Measurements from ENCODE around the gene SH3BGR.
"Not testable (repeated sequence)": the region's sequence is repeated elsewhere in the genome, so short reads cannot be mapped to it uniquely, and the experiment has no call there.

Gene SH3BGR

GRCh38 chr21:39518055-39518846, 66.5 kb downstream of the SH3BGR start:
- DNase-seq, result peak; percentile 18

- DNase-seq, result no peak
Observed at GRCh38 chr21:39518847-39519210, 67.1 kb downstream of the SH3BGR start.

DNA sequence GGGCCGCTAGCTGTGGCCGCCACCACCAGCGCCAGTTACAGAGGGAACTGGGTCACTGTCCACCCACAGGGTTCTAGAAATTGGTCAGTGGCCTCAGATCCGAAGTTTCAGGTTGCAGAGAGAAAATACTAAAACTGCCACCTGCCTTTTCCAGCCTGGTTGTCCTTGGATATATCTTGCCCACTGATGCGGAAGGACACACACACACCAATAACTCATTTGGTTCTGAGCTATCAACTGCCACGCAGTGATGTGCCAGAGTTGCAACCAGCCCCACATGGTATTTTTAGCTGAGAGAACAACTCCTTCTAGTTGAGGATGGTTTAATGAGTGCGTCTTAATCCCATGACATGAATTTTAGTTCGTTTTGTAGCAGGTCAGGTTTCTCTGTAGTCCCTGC, 68.1 kb downstream of the SH3BGR start:
- DNase-seq, result no peak

- no peak for DNase-seq
Observed at GRCh38 chr21:39523399-39523798, 71.6 kb downstream of the SH3BGR start.

GRCh38 chr21:39523915-39524314, 72.1 kb downstream of the SH3BGR start:
- no peak for DNase-seq

DNA sequence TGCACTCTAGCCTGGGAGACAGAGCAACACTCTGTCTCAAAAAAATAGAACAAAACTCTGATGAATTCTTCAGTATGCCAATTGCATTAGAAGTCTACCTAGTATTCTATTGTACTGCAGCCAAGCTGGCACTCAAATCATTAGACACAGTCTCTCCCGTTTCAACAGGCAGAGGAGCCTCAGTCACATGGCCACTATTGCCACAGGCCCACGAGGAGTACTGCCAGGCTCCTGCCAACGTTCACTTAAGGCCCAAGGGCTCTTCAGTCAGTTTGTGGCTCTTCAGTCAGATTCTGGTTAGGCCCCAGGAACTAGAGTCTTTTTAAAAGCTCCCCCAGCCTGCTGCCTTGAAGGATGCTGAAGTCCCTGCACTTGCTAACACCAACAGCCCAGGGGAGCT, 73.4 kb downstream of the SH3BGR start:
- DNase-seq, result no peak

GRCh38 chr21:39525601-39526000, 73.8 kb downstream of the SH3BGR start:
- DNase-seq, result no peak

- DNase-seq, result no peak
Observed at GRCh38 chr21:39527067-39527595, 75.4 kb downstream of the SH3BGR start.

- DNase-seq, result no peak
Observed at GRCh38 chr21:39527664-39528381, 76.1 kb downstream of the SH3BGR start.

- no peak for DNase-seq
Observed at GRCh38 chr21:39529026-39529425, 77.3 kb downstream of the SH3BGR start.

- DNase-seq, result no peak
Observed at GRCh38 chr21:39531064-39531463, 79.3 kb downstream of the SH3BGR start.

- DNase-seq, result no peak
Observed at GRCh38 chr21:39531840-39532239, 80.1 kb downstream of the SH3BGR start.

GRCh38 chr21:39533545-39534380, 82.0 kb downstream of the SH3BGR start:
- DNase-seq, result no peak

- DNase-seq, result no peak
Observed at GRCh38 chr21:39535646-39536437, 84.1 kb downstream of the SH3BGR start.

- no peak for DNase-seq
Observed at GRCh38 chr21:39536835-39537234, 85.1 kb downstream of the SH3BGR start.

GRCh38 chr21:39537571-39537970, 85.8 kb downstream of the SH3BGR start:
- no peak for DNase-seq

DNA sequence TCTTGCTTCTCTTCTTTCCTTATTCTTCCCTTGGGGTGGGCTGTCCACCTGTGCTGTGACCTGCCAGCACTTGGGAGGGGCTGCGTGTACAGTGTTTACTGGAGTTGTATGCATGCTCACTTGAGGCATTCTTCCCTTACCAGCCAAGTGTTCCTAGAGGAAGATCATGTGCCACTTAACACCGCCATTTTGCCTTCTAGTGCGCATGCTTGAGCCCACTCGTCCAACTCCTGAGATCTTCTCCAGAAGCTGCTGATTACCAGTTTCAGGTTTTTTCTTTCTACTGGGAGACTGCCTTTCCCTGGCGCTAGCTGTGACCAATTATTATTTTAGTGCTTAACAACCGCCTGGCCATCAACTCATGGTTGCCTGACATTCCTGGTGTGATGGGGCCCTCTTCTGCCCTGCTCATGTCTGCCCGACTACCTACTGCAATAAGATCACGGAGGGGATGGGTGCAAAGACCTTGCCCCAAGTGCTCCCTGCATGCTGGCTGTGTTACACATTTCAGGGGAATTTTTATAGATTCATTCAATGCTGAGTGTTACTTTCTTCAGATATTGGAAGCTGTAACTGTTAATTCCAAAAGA, 86.8 kb downstream of the SH3BGR start:
- DNase-seq, result no peak

DNA sequence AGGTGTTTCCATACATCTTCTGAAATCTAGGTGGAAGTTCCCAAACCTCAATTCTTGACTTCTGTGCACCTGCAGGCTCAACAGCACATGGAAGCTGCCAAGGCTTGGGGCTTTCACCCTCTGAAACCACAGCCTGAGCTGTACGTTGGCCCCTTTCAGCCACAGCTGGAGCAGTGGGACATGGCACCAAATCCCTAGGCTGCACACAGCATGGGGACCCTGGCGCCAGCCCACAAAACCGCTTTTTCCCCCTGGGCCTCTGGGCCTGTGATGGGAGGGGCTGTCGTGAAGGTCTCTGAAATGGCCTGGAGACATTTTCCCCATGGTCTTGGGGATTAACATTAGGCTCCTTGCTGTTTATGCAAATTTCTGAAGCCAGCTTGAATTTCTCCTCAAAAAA, 88.6 kb downstream of the SH3BGR start:
- DNase-seq, result not testable (repeated sequence)

GRCh38 chr21:39542736-39543135, 91.0 kb downstream of the SH3BGR start:
- no peak for DNase-seq

- DNase-seq, result no peak
Observed at GRCh38 chr21:39546522-39546921, 94.8 kb downstream of the SH3BGR start.

- DNase-seq, result no peak
Observed at GRCh38 chr21:39552856-39553255, 101.1 kb downstream of the SH3BGR start.

DNA sequence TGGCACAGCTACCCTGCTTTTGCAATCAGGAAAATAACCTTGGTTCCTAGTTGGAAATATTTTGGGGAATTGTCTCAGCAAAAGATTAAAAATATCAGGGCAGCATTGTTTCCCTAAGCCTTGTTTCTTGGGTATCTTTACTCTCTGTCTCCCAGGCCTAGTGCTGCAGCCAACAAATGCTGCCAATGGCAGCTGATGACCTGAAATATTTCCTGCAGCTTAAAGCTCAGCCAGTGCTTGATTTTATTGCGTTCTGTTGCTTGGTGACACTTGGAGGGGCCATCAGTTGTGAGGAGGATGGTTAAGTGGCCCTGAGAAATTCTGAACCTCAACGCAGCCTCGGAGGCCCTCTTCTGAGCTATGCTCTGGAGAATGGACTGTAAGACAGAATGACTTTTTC, 101.6 kb downstream of the SH3BGR start:
- no peak for DNase-seq
